GM19463 (cell line): ENCODE measurements around the gene DCAF16.
"Not testable (repeated sequence)": the region's sequence is repeated elsewhere in the genome, so short reads cannot be mapped to it uniquely, and the experiment has no call there.

ENCODE experiments used
- ATAC-seq: cut with Tn5 transposase; IDR thresholded peaks from one replicate; pipeline ENCODE4 v1.9.1; 2021; ENCODE audit warnings: mild to moderate bottlenecking, moderate library complexity; ENCODE audit not compliant: unreplicated experiment

Gene DCAF16

DNA sequence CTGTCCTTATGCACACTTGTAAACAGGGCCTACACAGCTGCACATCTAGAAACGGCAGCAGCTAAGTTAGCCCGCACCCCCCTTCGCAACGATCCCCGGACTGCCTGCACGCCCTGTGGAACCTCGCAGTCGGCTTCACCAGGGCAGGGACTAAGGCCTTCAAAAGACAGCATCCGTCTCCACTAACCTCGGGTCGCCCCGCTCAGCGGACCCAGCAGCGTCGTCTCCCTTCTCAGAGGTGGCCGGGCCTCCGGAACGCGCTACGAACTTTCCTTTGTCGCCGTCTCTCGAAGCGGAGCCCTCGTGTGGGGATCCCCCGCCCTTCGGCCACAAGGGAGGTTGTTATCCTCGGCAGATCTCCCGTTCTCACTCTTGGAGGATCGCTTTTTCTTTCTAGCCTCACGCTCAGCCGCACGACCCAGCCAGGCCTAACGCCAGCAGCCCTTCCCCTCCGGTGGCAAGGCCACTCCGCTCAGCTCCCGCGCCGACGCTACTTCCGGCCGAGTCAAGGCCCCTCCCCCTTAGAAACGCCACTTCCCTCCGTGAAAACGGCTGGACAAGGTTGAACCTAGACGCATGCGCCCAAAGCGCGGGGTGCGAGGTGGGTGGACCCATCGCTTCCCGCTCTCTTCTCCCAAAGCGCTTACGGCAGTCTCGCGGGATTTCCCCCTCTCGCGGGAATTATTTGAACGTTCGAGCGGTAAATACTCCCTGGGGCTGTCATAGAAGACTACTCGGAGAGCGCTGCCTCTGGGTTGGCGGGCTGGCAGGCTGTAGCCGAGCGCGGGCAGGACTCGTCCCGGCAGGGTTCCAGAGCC, at the start of gene DCAF16, which contains the start of gene NCAPG:
DCAF16 (minus strand) TSS at position 498 of the 818 bp plus-strand sequence. CDS start 6,616 bp downstream, outside the sequence.
NCAPG (plus strand) TSS at position 720 of the 818 bp plus-strand sequence. CDS start 99 bp downstream, outside the sequence.
- peak; percentile 89 for ATAC-seq

DNA sequence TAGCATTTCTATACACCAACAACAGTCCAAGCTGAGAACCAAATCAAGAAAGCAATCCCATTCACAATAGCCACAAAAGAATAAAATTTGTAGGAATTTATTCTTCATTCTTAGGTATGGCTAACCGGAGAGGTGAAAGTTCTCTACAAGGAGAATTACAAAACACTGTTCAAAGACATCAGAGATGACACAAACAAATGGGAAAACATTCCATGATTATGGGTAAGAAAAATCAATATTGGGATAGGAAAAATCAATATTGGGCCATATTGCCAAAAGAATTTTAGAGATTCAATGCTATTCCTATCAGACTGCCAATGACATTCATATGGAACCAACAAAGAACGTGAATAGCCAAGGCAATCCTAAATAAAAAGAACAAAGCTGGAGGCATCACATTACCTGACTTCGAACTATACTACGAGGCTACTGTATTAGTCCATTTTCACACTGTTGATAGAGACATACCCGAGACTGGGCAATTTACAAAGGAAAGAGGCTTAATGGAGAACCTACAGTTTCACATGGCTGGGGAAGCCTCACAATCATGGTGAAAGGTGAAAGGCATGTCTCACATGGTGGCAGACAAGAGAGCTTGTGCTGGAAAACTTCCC, 49.3 kb upstream of the DCAF16 start:
- ATAC-seq = no peak

DNA sequence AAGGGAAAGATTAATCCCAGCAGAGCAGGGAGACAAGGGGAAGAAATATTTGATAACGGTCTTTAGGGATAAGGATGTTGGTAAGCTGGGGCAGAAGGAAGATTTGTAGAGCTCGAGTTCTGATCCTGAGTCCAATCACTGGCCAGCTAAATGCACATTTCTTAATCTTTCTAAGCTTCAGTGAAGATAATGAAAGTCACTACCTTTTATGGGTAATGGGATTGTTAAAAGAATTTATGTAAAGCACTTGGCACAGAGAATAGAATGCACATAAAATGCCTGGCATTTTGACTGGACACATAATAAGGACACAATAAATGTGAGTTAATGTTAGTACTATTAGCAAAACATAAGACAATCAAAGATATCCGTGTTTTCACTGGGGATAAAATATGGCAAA, 43.5 kb upstream of the DCAF16 start:
- ATAC-seq = no peak

DNA sequence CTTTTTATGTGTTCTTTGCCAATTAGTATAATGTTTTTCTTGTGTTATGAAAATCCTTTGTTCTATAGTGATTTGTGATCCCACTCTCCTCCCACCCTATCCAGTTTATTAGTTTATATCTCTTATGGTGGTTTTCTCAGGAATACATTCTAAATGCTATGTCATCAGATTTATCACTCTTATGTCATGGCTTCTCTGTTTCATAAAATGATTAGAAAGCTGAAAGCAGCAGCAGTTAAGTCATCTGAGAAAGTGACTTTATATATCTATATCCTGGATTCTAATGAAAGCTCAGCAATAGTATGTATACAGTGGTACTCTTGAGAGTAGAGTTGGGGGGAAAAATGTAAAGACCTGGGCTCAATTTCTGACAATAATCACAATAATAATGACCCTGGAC, 41.4 kb upstream of the DCAF16 start:
- no peak for ATAC-seq

DNA sequence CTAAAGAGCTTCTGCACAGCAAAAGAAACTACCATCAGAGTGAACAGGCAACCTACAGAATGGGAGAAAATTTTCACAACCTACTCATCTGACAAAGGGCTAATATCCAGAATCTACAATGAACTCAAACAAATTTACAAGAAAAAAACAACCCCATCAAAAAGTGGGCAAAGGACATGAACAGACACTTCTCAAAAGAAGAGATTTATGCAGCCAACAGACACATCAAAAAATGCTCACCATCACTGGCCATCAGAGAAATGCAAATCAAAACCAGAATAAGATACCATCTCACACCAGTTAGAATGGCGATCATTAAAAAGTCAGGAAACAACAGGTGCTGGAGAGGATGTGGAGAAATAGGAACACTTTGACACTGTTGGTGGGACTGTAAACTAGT, 39.7 kb upstream of the DCAF16 start:
- ATAC-seq = not testable (repeated sequence)

DNA sequence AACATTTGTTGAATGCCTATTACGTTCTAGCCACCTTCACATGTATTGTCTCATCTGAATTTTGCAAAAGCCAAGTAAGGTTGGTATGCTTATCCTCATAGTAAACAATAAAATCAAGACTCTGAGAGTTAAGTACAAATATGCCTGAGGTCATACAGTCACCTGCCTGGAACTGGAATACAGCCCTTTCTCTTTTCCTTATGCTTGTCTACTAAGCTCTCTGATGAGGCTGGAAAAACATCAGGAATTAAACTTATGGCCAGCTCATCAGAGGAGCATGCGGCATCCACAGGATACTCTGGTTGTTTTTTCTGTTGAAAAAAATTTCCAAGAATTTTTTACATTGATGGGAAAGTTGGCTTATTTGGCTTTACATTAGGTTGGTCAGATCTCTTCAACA, 35.7 kb upstream of the DCAF16 start:
- ATAC-seq = no peak

DNA sequence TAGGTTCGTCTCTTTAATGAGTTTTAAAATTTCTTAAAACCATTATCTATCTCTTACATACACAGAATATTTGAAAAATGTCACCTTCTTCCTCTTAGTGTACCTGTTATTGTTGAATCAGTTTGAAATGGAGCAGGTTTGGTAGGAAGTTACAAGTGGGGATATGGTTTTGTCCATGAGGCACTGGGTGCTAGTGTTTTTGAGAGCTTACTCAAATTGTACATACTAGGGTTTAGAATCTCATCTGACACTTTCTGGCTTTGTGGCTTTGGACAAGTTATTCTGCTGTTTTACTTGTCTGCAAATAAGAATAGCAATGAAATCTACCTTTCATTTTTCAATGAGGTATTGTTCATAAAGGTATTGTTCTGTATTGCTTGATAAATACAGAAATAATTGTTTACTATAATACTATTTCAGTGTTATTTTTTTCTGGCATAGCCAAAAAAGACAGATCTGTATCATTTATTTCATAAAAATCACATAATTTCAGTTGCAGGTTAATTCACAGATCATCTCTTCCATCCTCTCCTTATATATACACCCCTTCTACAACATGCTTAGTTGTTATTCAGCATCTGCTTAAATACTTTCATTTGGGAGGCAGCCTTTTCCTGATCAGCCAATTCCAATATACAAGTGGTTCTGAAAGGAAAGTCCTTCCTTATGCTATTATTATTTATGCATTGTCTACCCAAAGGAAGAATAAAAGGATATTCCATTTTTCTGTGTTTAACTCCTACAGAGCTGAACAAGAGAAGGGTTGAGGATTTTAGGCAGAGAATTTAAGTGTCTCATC, 13.5 kb upstream of the DCAF16 start:
- no peak for ATAC-seq

DNA sequence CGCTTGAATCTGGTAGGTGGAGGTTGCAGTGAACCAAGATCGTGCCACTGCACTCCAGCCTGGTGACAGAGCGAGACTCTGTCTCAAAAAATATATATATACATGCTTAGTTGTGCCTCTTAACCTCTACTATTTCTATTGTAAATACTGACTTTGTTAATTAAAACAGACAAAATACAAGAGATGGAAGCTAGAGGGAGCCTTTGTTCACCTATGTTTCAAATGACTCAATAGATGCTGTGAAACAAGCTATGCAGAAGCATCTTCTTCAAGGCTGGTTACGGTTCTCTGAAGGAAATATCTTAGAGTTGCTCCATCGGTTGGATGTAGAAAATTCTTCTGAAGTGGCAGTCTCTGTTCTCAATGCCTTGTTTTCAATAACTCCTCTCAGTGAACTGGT, 6.5 kb upstream of the DCAF16 start:
- ATAC-seq = peak; percentile 79

DNA sequence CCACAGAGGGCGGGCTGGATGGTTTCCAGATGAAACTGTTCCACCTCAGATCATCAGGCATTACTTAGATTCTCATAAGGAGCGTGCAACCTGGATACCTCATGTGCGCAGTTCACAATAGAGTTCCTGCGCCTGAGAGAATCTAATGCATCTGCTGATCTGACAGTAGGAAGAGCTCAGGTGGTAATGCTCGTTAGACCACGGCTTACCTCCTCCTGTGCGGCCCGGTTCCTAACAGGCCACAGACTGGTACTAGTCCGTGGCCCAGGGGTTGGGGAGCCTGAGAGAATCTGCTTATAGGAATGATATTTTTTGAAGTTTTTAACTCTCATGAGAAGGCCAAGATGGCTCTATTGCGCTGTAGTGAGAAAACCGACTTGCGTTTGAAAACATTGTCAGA, 5.6 kb upstream of the DCAF16 start:
- no peak for ATAC-seq

DNA sequence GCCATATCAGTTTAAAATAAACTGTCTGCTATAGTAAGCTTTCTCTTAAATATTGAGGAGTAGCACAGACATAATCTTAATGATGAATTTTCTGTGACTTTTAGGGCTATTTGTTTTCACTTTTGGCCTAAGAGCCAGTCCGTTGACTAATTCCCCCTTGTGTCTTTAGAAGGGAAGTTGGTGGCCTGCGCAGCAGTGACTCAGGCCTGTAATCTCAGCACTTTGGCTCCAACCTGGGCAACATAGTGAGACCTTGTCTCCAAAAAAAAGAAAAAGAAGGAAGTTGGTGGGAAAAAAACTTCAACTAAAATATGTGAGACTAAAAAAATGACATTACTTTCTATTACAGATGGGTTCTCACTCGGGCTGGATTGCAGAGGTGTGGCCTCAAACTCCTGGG, 3.6 kb upstream of the DCAF16 start:
- no peak for ATAC-seq

DNA sequence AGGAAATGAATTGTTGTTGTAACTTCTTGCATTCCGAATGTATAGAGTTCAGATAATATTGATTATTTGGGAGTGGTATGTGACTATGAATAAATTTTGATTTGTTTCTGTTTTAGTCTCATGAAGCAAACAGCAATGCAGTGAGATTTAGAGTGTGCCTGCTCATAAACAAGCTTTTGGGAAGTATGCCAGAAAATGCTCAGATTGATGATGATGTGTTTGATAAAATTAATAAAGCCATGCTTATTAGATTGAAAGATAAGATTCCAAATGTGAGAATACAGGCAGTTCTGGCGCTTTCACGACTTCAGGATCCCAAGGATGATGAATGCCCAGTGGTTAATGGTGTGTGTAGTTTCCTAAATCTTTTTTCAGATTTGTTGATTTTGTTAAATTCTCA, 2.2 kb upstream of the DCAF16 start:
- ATAC-seq = no peak

DNA sequence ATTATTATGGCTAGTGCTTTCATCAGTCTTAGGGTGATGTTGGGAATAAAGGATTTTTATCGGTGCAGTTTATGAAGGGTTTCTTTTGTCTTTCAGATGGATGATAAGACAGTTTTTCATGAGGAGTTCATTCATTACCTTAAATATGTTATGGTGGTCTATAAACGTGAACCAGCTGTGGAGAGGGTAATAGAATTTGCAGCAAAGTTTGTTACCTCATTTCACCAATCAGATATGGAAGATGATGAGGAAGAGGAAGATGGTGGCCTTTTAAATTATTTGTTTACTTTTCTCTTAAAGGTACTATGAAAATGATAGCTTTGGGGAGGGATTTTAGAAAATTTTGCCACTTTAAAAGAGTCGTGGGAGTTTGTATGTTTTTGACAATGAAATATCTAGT, 1.6 kb upstream of the DCAF16 start:
- ATAC-seq = no peak

DNA sequence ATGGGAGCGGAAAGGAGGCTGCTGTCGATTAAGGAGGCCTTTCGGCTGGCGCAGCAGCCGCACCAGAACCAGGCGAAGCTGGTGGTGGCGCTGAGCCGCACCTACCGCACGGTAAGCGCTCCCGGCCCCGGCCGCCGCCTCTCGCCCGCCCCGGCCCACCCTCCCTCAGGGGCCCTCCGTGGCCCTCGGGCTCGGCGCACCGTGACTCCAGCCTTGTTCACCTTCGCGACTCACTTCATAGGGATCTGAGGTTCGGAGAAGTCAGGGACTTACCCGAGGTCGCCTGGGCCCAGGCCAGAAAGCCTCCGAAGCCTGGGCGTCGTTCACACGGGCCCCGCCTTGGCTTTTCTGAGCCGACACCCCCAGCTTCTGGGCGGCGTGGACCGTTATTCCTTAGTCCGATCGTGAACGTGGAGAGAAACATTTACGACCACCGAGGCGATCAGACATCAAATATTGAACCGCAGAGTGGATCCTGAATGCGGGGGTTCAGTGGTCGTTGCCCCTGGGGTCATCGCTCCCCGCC, 584 bp upstream of the DCAF16 start:
- ATAC-seq = peak; percentile 24

DNA sequence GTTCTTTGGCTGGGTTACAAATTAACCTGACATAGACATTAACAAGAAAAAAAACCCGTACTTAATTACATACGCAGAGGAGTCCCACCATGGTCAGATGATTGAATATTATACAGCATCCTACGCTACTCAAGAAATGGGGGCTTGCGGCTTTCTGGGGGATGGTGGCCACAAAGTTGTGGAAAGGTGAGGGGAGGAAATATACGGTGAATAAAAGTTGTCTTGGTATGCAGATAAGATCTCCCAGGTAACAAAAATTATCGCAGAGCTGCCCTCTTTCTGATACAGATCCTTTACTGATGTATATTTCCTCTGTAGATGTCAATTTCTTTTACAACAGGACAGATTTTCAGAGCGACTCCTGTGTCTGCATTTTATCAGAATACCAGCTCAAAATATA, 890 bp downstream of the DCAF16 start:
- ATAC-seq = no peak

DNA sequence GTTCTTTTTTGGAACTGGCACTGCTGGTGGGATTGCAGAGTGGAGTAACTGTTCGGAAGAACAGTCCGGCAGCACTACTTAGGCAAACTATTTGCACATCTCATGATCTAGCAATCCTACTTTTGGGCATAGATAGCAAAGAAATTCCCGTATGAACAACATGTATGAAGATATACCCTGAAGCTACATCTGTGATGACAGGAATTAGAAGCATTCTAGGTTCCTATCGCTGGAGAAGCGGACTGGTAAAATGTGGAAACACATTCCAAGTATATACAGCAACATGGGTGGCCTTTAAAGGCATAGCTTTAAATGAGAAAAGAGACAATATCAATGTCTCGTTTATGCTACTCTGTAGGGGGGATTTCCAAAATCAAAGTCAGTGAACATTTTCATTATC, 3.1 kb downstream of the DCAF16 start:
- ATAC-seq = no peak

DNA sequence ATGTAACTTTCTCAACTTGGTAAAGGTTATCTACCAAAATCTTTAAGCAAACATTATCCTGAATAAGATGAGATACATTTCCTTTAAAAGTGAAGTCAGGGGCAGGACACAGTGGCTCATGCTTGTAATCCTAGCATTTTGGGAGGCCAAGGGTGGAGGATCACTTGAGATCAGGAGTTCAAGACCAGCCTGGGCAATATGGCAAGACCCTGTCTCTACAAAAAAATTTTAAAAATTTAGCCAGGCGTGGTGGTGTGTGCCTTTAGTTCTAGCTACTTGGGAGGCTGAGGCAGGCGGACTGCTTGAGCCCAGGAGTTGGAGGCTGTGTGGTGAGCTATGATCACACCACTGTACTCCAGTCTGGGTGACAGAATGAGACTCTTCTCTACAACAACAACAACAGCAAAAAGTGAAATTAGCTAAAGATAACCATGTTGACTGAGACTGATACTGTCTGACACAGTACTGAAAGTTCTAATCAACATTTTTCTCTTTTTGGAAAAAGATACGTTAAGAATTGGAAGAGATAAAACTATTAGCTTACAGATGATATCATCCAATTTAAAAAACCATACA, 4.9 kb downstream of the DCAF16 start:
- ATAC-seq = no peak

DNA sequence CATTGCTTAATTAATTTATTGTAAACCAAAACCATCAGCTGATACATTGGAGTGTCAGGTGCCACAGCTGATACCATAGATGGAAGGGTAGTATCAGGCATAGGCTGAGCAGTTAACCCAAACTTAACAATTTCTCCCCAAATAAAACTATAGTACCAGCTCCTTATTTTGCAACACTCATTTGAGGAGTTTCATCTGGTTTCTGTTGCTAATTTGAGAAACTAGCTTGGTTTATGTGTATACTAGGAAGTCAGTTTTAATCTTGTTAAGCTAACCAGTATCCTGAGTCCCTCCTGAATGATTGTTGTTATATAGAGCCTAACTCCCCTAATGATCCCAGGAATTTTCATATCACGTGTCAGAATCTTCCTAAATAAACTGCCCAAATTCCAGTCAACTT, 12.7 kb downstream of the DCAF16 start:
- ATAC-seq = no peak

DNA sequence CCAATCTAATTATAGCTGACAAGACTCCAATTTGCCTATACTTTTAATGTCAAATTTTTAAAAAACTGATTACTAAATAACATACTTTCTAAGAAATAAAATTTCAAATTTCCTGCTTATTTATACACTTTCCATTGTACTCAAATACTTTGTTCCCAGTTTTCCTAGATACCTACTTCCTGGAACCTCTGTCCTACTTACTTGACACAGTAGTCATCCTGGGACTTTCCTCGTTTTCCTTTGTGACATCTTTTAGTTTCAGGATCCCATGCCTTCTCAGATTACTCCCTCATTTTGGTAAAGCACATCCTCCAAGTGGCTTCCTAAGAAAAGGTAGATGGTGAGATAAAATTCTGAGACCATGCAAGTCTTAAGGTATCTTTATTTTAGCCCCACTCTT, 15.8 kb downstream of the DCAF16 start:
- ATAC-seq = no peak

DNA sequence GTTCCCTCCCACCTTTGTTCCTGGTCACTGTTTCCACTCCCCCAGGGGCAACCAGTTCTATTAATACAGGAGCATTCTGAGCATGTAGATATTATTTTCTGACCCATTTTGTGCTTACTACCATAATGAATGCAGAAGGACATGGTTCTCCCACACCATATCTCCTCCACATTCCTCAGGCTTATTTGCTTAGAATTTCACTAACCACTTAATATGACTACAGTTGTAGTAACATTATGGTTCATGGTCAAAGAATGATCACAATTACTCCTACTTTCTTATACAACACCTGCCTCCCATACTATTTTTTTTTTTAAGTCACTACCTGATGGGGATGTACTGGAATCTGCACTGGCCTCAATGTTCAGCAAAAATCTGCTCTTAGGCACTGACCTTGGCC, 21.6 kb downstream of the DCAF16 start:
- ATAC-seq = no peak

DNA sequence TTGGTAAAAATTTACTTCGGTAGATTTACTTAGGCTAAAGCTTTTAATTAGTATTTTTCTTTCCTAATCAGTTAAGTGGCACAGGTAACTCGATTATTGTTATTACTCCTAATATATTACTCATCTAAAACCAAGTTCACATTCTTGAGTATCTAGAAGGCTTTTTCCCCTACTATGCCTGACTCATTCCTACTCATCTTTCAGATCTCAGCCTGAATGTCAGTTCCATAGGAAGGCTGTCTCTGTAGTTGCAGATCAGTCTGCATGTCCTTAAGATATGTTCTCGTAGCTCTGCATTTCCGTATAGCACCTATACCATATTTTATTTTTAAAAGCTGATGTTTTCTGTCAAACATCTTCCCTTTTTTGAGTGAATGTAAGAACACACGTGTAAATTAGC, 23.2 kb downstream of the DCAF16 start:
- ATAC-seq = no peak

DNA sequence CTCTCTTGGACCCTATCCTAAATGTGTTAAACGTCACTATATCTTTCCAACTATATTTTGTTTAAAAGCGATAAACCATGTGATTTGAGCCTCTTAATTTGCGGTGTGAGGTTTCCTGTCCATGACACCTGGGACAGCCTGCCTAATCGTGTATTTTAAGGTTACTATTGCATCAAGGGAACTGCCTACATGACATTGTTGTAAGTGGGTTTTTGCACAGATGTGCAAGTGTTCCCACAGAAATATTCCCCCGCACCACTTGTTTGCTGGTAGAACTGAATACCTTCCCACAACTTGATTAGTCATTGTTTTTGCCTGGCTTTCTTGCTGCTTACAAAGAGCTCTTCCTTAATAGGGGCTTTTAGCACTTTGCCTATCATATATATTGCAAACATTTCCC, 24.0 kb downstream of the DCAF16 start:
- ATAC-seq = no peak
